IPS DF 6.9 (cell line): Measurements from ENCODE around the gene C16orf74.

Experiments used
- DNase-seq: peaks from one replicate; pipeline ENCODE4 v3.0.0-alpha.2; 2013; ENCODE audit warnings: low read depth, low spot score
- H3K27ac ChIP-seq: one replicate; pipeline ENCODE4 v1.5.1; 2013; ENCODE audit warnings: low read length, control low read depth
- H3K27me3 ChIP-seq: 2 replicates; pipeline ENCODE4 v1.6.1; 2013; ENCODE audit warnings: mild to moderate bottlenecking, low read length; ENCODE audit not compliant: control insufficient read depth, insufficient read depth
- H3K36me3 ChIP-seq: 2 replicates; pipeline ENCODE4 v1.6.1; 2013; ENCODE audit warnings: low read length; ENCODE audit not compliant: control insufficient read depth, insufficient read depth
- H3K4me1 ChIP-seq: 2 replicates; pipeline ENCODE4 v1.6.1; 2013; ENCODE audit warnings: low read length; ENCODE audit not compliant: control insufficient read depth, insufficient read depth
- H3K4me3 ChIP-seq: 2 replicates; pipeline ENCODE4 v1.5.1; 2013; ENCODE audit warnings: mild to moderate bottlenecking, low read length
- H3K9me3 ChIP-seq: 2 replicates; pipeline ENCODE4 v1.6.1; 2013; ENCODE audit warnings: low read length, inconsistent platforms; ENCODE audit not compliant: control insufficient read depth, insufficient read depth
- WGBS: extraction: QIAGEN DNeasy Blood & Tissue Kit; methylation state at CpG from one replicate; pipeline ENCODE4 v1.1.7; 2013; ENCODE audit warnings: mixed read lengths, missing lambda C conversion rate; ENCODE audit not compliant: insufficient read length, insufficient coverage; 5-methylcytosine and 5-hydroxymethylcytosine counted together

C16orf74 gene

GRCh38 chr16:85695196-85696128 is 55.4 kb downstream of the C16orf74 start:
- H3K9me3 ChIP-seq: no peaks in the 10 kb centered on the region
- WGBS: no CpG with 5 or more reads among the region's 24 CpGs

GRCh38 chr16:85690469-85691064 is 60.3 kb downstream of the C16orf74 start:
- Histone ChIP-seq H3K36me3 (0 out of 2 replicates have a peak, but pooled peaks cover 2% of the 10 kb centered on the region), H3K9me3 (no peaks in the 10 kb centered on the region), H3K4me3 (no peak overlapping the region), H3K27ac (no peak overlapping the region), H3K27me3 (no peaks in the 10 kb centered on the region), H3K4me1 (peaks cover 3% of the 10 kb centered on the region; the same call in 1 of the 2 replicates)
- DNase-seq: no peak
- no CpG with 5 or more reads among the region's 7 CpGs for WGBS

More at GRCh38 chr16:85695196-85696128, 55.4 kb downstream of the C16orf74 start:
- H3K27me3 ChIP-seq: no peaks in the 10 kb centered on the region
- no peaks in the 10 kb centered on the region for H3K4me1 ChIP-seq
- no peak overlapping the region for H3K27ac ChIP-seq
- DNase-seq: no peak
- no peak overlapping the region for H3K4me3 ChIP-seq
- H3K36me3 ChIP-seq: no peaks in the 10 kb centered on the region

- H3K27me3 ChIP-seq: no peaks in the 10 kb centered on the region
- no peaks in the 10 kb centered on the region for H3K9me3 ChIP-seq
- no peak overlapping the region for H3K4me3 ChIP-seq
- H3K36me3 ChIP-seq: 0 out of 2 replicates have a peak, but pooled peaks cover 2% of the 10 kb centered on the region
- peaks cover 3% of the 10 kb centered on the region; the same call in 1 of the 2 replicates for H3K4me1 ChIP-seq
- no peak overlapping the region for H3K27ac ChIP-seq
- WGBS: no CpG with 5 or more reads among the region's 9 CpGs
- no peak for DNase-seq
These were observed 61.0 kb downstream of the C16orf74 start for GRCh38 chr16:85689950-85690320.

- DNase-seq: no peak
- Histone ChIP-seq H3K9me3 (no peaks in the 10 kb centered on the region), H3K27ac (no peak overlapping the region), H3K27me3 (no peaks in the 10 kb centered on the region), H3K4me3 (peak overlapping the region; percentile 7; the same call in 1 of the 2 replicates), H3K36me3 (0 out of 2 replicates have a peak, but pooled peaks cover 2% of the 10 kb centered on the region), H3K4me1 (peaks cover 3% of the 10 kb centered on the region; the same call in 1 of the 2 replicates)
- WGBS: no CpG with 5 or more reads among the region's 27 CpGs
These were observed 61.5 kb downstream of the C16orf74 start for GRCh38 chr16:85689285-85689949.

- Histone ChIP-seq H3K9me3 (no peaks in the 10 kb centered on the region), H3K27me3 (no peaks in the 10 kb centered on the region), H3K4me3 (peak within 1 kb of the TSS; percentile 60; the same call in 1 of the 2 replicates), H3K27ac (no peak within 1 kb of the TSS), H3K4me1 (peaks cover 3% of the 10 kb centered on the region; the same call in 1 of the 2 replicates), H3K36me3 (0 out of 2 replicates have a peak, but pooled peaks cover 2% of the 10 kb centered on the region)
- peak; percentile 48 for DNase-seq
- no CpG with 5 or more reads among the region's 86 CpGs for WGBS
These were observed 62.2 kb downstream of the C16orf74 start, which contains the start of gene GINS2 for GRCh38 chr16:85688586-85689284. TSS of gene GINS2 (minus strand) at chr16:85688954. CDS start at chr16:85688898, 56 bp downstream.

- no peak for DNase-seq
- Histone ChIP-seq H3K27me3 (no peaks in the 10 kb centered on the region), H3K36me3 (0 out of 2 replicates have a peak, but pooled peaks cover 2% of the 10 kb centered on the region), H3K4me1 (peaks cover 3% of the 10 kb centered on the region; the same call in 1 of the 2 replicates), H3K9me3 (no peaks in the 10 kb centered on the region), H3K4me3 (peak overlapping the region; percentile 60; the same call in 1 of the 2 replicates), H3K27ac (no peak overlapping the region)
- no CpG with 5 or more reads among the region's 49 CpGs for WGBS
These were observed 63.0 kb downstream of the C16orf74 start for GRCh38 chr16:85687651-85688471.

- Histone ChIP-seq H3K27me3 (no peaks in the 10 kb centered on the region), H3K36me3 (0 out of 2 replicates have a peak, but pooled peaks cover 2% of the 10 kb centered on the region), H3K4me3 (no peak overlapping the region), H3K27ac (no peak overlapping the region), H3K4me1 (peaks cover 3% of the 10 kb centered on the region; the same call in 1 of the 2 replicates), H3K9me3 (no peaks in the 10 kb centered on the region)
- WGBS: no CpG with 5 or more reads among the region's 15 CpGs
- DNase-seq: no peak
These were observed 63.8 kb downstream of the C16orf74 start for GRCh38 chr16:85686912-85687591.

GRCh38 chr16:85685251-85685650 is 65.6 kb downstream of the C16orf74 start:
- no peaks in the 10 kb centered on the region for H3K9me3 ChIP-seq
- no peaks in the 10 kb centered on the region for H3K27me3 ChIP-seq
- H3K4me3 ChIP-seq: no peak overlapping the region
- H3K4me1 ChIP-seq: peaks cover 3% of the 10 kb centered on the region; the same call in 1 of the 2 replicates
- WGBS: no CpG with 5 or more reads among the region's 2 CpGs
- DNase-seq: no peak
- no peak overlapping the region for H3K27ac ChIP-seq
- peaks cover 13% of the 10 kb centered on the region for H3K36me3 ChIP-seq

- Histone ChIP-seq H3K9me3 (no peaks in the 10 kb centered on the region), H3K4me1 (0 out of 2 replicates have a peak, but pooled peaks cover 1% of the 10 kb centered on the region), H3K36me3 (peaks cover 20% of the 10 kb centered on the region), H3K27ac (no peak overlapping the region), H3K27me3 (no peaks in the 10 kb centered on the region), H3K4me3 (no peak overlapping the region)
- DNase-seq: no peak
These were observed 67.5 kb downstream of the C16orf74 start for GRCh38 chr16:85683363-85683762.
